Thymus (tissue), 14 donors: ENCODE measurements around the gene SLC16A9. TPM values are rescaled to one million over a fixed set of nuclear protein-coding genes. Genes with fewer than 3 reads are reported as not detected.

ENCODE experiments used
- DNase-seq, 9 donors: peaks; one replicate each; pipeline ENCODE4 v3.0.0-alpha.2; 2013; ENCODE audit warnings: low spot score in 9 of 9, low read depth in 6 of 9, missing footprints in 1 of 9
- H3K27ac ChIP-seq, 2 donors: one replicate each; pipeline ENCODE4 v1.5.1; 2013; ENCODE audit warnings: control low read depth in 1 of 2, low read depth in 1 of 2, low read length in 1 of 2, mild to moderate bottlenecking in 1 of 2, moderate library complexity in 1 of 2
- H3K27me3 ChIP-seq, 2 donors: one replicate each; pipeline ENCODE4 v1.5.1; 2013; ENCODE audit warnings: low read length in 1 of 2; ENCODE audit not compliant: control insufficient read depth in 2 of 2, insufficient read depth in 1 of 2
- H3K36me3 ChIP-seq, 2 donors: one replicate each; pipeline ENCODE4 v1.5.1; 2013; ENCODE audit warnings: low read length in 1 of 2, mild to moderate bottlenecking in 1 of 2, moderate library complexity in 1 of 2; ENCODE audit not compliant: control insufficient read depth in 2 of 2, insufficient read depth in 2 of 2
- H3K4me1 ChIP-seq, 2 donors: one replicate each; pipeline ENCODE4 v1.5.1; 2013; ENCODE audit warnings: low read length in 2 of 2; ENCODE audit not compliant: control insufficient read depth in 2 of 2, insufficient read depth in 2 of 2
- H3K4me3 ChIP-seq, 2 donors: one replicate each; pipeline ENCODE4 v1.5.1; 2013; ENCODE audit warnings: low read length in 2 of 2, control low read depth in 1 of 2, mild to moderate bottlenecking in 1 of 2
- H3K9me3 ChIP-seq, 2 donors: one replicate each; pipeline ENCODE4 v1.5.1; 2013; ENCODE audit warnings: low read length in 1 of 2, mild to moderate bottlenecking in 1 of 2; ENCODE audit not compliant: control insufficient read depth in 2 of 2, insufficient read depth in 1 of 2
- WGBS: extraction: QIAGEN DNeasy Blood & Tissue Kit; methylation state at CpG from one replicate; pipeline ENCODE4 v1.1.7; 2013; 5-methylcytosine and 5-hydroxymethylcytosine counted together
- long read RNA-seq, 10 donors: transcript quantifications; one replicate each; lab custom pipeline, GENCODE V29; 2026
- polyA plus RNA-seq: library from polyadenylated mRNA; stranded (reverse); fragments of 200-250 nt; gene quantifications from one replicate; pipeline ENCODE4 v1.2.3, GENCODE V29; 2013
- total RNA-seq: library from RNA; stranded (reverse); fragments of 120-200 nt; gene quantifications from one replicate; pipeline ENCODE4 v1.2.4, GENCODE V29; 2013
- donor health status: healthy.

Gene SLC16A9, protein sequence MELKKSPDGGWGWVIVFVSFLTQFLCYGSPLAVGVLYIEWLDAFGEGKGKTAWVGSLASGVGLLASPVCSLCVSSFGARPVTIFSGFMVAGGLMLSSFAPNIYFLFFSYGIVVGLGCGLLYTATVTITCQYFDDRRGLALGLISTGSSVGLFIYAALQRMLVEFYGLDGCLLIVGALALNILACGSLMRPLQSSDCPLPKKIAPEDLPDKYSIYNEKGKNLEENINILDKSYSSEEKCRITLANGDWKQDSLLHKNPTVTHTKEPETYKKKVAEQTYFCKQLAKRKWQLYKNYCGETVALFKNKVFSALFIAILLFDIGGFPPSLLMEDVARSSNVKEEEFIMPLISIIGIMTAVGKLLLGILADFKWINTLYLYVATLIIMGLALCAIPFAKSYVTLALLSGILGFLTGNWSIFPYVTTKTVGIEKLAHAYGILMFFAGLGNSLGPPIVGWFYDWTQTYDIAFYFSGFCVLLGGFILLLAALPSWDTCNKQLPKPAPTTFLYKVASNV
- total RNA-seq (1.6 TPM), polyA plus RNA-seq (5.3 TPM)
- long read RNA-seq, donor 1 = 0 reads
- long read RNA-seq, donor 2 = 0 reads
- long read RNA-seq, donor 3 = 0 reads
- long read RNA-seq, donor 4 = 0 reads
- long read RNA-seq, donor 5, full-length matches to known transcripts = 1 of 9 reads
- long read RNA-seq, donor 5, partial matches to known transcripts = 8 of 9 reads
- long read RNA-seq, donor 5, other reads (novel, unspliced or antisense) = 0 of 9 reads
- long read RNA-seq, donor 6 = 0 reads
- long read RNA-seq, donor 7, full-length matches to known transcripts = 2 of 2 reads
- long read RNA-seq, donor 7, partial matches to known transcripts = 0 of 2 reads
- long read RNA-seq, donor 7, other reads (novel, unspliced or antisense) = 0 of 2 reads
- long read RNA-seq, donor 8 = 0 reads
- long read RNA-seq, donor 9, full-length matches to known transcripts = 1 of 1 reads
- long read RNA-seq, donor 9, partial matches to known transcripts = 0 of 1 reads
- long read RNA-seq, donor 9, other reads (novel, unspliced or antisense) = 0 of 1 reads
- long read RNA-seq, donor 10 = 0 reads

DNA sequence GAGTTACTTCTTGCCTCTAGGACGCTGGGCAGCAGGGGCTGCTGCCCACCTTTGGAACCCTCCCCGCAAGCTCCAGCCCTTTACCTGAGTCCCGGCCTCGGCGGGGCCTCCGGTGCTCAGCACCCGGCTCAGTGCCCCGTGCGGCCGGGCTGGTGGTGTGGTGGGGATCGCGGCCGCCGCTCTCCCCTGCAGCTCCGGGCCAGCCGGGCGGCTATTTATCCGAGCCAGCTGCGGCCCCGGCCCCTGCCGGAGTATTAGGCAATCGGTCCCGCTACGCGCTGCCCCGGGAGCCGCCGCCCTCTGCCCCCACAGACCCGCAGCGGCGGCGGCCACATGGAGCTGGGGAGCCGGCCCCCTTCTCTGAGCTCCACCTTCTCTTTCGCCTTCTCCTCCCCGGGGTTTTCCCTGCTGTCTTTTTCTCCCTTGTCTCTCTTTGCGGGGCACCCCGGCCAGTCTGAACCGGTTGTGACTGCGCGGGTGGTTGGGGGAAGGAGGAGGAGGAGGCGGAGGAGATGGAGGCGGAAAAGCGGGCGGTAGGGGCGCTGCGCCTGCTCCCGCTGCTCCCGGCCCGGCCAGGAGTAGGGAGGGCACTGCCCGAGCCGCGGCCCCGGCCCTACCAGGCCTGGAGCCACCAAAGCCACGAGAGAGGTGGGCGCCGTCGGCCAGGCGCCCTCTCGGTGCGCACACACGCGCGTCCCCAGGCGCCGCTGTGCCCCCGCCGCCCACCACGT, at the start of gene SLC16A9:
Gene SLC16A9 (minus strand): TSS at position 456 of the 731 bp plus-strand sequence. CDS start 25,559 bp downstream, outside the sequence.
- WGBS = under 1% methylated on average over 68 of the region's 68 CpGs
- H3K27me3 ChIP-seq = peaks cover 24 to 53% of the 10 kb centered on the region in 2 donors
- H3K9me3 ChIP-seq = no peaks in the 10 kb centered on the region
- no peaks in the 10 kb centered on the region for H3K36me3 ChIP-seq
- DNase-seq = peak in 6 of 9 donors; percentile 11 to 47 (median 28)
- H3K4me1 ChIP-seq = peaks cover 5% of the 10 kb centered on the region in 2 donors
- peak within 1 kb of the TSS; percentile 27 to 46 for H3K4me3 ChIP-seq
- no peak within 1 kb of the TSS for H3K27ac ChIP-seq

DNA sequence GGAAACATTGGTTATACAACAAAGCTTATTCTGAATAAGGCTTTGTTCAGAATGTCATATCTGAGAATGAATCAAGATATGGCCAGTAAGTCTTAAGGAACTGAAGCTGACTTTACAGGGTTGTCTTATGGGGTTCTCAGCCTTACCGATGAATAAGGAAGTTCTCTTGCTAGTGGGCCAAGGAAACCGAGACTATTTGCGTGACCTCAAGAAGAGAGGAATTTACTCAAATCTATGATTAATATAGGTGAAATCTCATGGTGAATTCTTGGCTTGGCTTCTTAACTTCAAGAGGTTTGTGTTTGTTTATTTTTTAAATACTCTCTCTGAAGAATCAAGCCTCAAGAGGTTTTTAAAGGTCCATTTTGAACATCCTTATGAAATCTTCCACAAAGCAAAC, 48.3 kb upstream of the SLC16A9 start:
- Histone ChIP-seq H3K27ac (no peak overlapping the region), H3K4me3 (no peak overlapping the region), H3K36me3 (no peaks in the 10 kb centered on the region), H3K27me3 (no peaks in the 10 kb centered on the region), H3K4me1 (no peaks in the 10 kb centered on the region), H3K9me3 (no peaks in the 10 kb centered on the region)
- DNase-seq = no peak
- 82% methylated on average over 3 of the region's 3 CpGs for WGBS

DNA sequence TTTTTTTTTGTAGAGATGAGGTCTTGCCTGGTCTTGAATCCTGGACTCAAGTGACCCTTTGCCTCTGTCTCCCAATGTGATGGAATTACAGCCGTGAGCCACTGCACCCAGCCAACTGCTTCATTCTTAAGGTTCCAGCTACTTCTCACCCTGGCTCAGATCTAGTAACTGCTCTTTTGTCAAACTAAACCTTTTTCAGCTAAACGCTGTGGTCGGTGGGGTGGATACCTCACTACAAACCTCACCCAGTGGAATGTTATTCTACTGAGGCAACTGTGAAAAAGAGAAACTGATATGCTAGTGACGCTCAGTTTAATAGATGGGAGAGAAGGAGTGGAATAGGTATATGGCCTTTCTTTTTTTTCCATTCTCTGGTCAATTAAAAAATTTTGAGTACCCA, 45.3 kb upstream of the SLC16A9 start:
- Histone ChIP-seq H3K4me1 (no peaks in the 10 kb centered on the region), H3K27ac (no peak overlapping the region), H3K36me3 (no peaks in the 10 kb centered on the region), H3K4me3 (no peak overlapping the region), H3K27me3 (no peaks in the 10 kb centered on the region), H3K9me3 (no peaks in the 10 kb centered on the region)
- 96% methylated on average over 4 of the region's 4 CpGs for WGBS
- DNase-seq = no peak

DNA sequence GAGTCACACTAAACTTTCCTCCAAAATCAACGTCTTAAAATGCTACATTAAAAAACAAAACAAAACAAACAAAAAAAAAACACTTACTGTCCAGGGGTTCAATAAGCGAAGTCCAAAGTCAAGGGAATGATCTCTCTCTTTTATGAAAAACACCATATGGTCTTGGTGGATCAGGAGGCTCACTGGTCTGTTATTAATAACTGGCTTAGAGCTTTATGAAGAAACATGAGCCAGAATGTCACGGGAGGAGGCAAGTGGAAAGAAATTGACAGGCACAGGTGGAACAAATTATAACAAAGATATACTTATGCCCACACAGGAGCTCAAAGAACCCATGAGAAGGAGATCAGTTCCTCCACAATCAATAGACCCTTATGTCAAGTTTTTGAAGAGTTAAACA, 43.6 kb upstream of the SLC16A9 start, which contains the start of gene MRLN:
Gene MRLN (minus strand): TSS at position 189 of the 400 bp plus-strand sequence.
- no peak for DNase-seq
- Histone ChIP-seq H3K27me3 (no peaks in the 10 kb centered on the region), H3K27ac (no peak within 1 kb of the TSS), H3K9me3 (no peaks in the 10 kb centered on the region), H3K4me1 (no peaks in the 10 kb centered on the region), H3K36me3 (no peaks in the 10 kb centered on the region), H3K4me3 (no peak within 1 kb of the TSS)
- WGBS = 87% methylated on average over 3 of the region's 3 CpGs

DNA sequence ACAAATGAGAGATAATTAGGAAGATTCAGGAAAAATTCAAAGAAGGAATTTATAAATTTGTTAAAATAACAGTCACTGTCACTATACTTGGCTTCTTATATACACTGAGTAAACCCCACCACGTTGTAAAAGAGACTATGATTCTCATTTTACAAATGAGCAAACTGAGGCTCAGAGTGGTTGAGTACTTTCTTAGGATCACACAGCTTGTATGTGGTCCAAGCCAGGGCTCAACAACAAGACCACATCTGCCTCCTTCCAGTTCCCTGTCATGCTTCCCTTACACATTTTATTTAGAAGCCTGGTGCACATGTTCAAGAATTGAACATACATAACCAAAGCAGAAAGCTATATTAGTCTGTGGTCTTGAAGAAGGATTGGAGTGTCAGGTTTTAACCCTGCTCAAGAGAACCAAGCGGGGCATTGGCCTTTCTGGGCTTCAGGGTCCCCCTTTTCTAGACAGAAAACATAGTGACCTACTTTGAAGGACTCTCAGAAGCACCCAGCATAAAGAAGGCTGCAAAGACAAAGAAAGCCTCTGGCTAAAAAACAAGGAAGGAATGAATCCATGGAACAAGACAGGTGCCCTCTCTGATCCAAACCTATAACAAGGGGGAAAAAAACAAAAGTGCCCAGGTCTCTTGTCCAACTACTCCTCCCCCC, 42.8 kb upstream of the SLC16A9 start:
- Histone ChIP-seq H3K36me3 (no peaks in the 10 kb centered on the region), H3K9me3 (no peaks in the 10 kb centered on the region), H3K27me3 (no peaks in the 10 kb centered on the region), H3K27ac (no peak overlapping the region), H3K4me3 (no peak overlapping the region), H3K4me1 (no peaks in the 10 kb centered on the region)
- 86% methylated on average over 2 of the region's 2 CpGs for WGBS
- DNase-seq = no peak

DNA sequence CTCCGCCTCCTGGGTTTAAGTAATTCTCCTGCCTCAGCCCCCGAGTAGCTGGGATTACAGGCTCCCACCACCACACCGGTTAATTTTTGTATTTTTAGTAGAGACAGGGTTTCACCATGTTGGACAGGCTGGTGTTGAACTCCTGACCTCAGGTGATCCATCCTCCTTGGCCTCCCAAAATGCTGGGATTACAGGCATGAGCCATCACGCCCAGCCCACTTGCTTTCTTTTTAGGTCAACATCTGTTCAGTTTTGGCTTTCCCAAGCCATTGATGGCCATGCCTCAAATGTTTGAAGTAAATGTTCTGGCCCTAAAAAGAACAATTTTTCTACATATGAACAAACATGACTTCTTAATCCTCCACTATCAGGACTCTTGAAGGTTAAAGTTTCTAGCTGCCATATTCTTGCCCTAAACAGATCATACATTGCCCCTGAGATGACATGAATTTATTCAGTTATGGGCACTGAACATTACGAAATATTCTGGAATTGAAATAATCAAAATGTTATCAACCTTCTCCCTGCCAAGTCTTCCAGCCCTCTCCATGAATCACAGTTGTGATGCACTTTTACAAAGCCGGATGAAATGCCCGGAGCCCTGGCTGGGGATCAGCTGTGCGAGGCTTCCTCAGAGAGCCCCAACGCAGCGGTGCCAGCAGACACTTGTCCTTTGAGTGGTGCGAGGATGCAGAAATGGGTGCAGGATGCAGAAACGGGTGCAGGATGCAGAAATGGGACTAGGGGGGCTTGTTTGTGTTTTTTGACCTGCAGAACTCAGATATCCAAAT, 40.7 kb upstream of the SLC16A9 start:
- Histone ChIP-seq H3K27me3 (no peaks in the 10 kb centered on the region), H3K27ac (no peak overlapping the region), H3K36me3 (no peaks in the 10 kb centered on the region), H3K4me3 (no peak overlapping the region), H3K9me3 (no peaks in the 10 kb centered on the region), H3K4me1 (no peaks in the 10 kb centered on the region)
- no peak for DNase-seq
- 87% methylated on average over 12 of the region's 12 CpGs for WGBS

DNA sequence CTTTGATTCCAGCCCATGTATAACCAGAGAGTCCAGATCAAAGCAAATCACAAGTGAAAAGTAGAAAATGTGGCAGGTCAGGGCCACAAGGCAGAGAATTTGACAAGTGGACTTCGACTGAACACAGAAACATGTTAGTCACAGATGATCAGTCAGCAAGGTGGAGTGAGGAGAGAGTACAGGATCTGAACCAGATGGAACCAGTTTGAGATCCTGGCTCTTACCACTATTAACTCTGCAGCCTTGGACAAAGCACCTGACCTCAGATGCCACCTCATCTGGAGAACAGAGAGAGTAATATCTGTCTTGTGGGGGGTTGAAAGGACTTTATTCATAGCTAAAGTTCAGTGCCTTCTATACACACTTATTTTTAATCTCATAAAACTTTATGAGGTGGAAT, 39.2 kb upstream of the SLC16A9 start:
- Histone ChIP-seq H3K4me3 (no peak overlapping the region), H3K9me3 (no peaks in the 10 kb centered on the region), H3K4me1 (no peaks in the 10 kb centered on the region), H3K27ac (no peak overlapping the region), H3K27me3 (no peaks in the 10 kb centered on the region), H3K36me3 (no peaks in the 10 kb centered on the region)
- 84% methylated on average over 1 of the region's 1 CpG for WGBS
- no peak for DNase-seq

DNA sequence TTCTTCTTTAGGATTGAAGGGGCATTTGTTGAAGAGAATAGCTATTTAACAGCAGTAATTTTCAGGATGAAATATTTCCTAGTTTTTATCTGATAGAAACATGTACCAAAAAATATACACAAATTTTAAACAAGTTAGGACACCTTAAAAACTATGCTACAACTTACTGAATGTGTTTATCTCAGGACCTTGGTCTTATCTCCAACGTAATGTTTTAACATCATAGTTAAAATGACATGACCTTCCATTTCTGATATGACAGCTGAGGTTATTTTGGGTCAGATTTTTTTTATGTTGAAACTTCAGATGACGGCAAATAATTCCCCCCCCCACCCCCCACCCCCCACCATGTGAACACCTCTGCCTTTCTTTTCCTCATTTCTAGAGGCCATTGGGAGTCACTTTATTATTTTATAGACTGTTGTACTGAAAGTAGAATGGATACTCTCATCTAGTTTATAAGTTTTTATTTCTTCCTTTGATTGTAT, 35.6 kb upstream of the SLC16A9 start:
- no peak for DNase-seq
- no peak overlapping the region for H3K4me3 ChIP-seq
- 96% methylated on average over 2 of the region's 2 CpGs for WGBS
- no peak overlapping the region for H3K27ac ChIP-seq
- no peaks in the 10 kb centered on the region for H3K9me3 ChIP-seq
- no peaks in the 10 kb centered on the region for H3K4me1 ChIP-seq
- H3K36me3 ChIP-seq = no peaks in the 10 kb centered on the region
- H3K27me3 ChIP-seq = no peaks in the 10 kb centered on the region
